Mammary epithelial cell (primary cell): Measurements from ENCODE around the gene LAMB4.
A peak's percentile ranks its signal among the peaks of the same experiment; 100 is the strongest.

Experiments
- EZH2 ChIP-seq: IDR thresholded peaks from 2 replicates; pipeline ENCODE4 v1.6.1; 2012; ENCODE audit warnings: low read length, inconsistent platforms, borderline replicate concordance
- TF ChIP-seq, protein P1 (sequence below), 2 donors: IDR thresholded peaks in 1 of 2; conservative IDR thresholded peaks in 1 of 2; 2 replicates each; pipeline ENCODE4 v1.5.1; 2011 to 2012; ENCODE audit warnings: inconsistent platforms in 2 of 2, low read length in 2 of 2, mild to moderate bottlenecking in 2 of 2, control low read depth in 1 of 2, low read depth in 1 of 2; ENCODE audit not compliant: insufficient read depth in 1 of 2; ENCODE audit errors: extremely low read depth in 1 of 2

DNA sequence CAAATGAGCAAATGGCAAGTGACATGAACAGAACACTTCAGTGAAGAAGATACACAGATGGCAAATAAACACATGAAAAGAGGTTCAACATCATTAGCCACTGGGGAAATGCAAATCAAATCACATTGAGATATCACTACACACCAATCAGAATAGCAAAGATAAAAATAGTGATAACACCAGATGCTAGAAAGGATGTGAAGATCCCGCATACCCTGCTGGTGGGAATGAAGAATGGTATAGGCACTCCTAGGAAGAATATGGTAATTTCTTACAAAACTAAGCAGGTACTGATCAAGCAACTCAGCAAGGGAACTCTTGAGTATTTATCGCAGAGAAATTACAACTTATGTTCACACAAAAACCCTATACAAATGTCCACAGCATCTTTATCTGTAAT lies 11.2 kb downstream of the LAMB4 start:
- TF ChIP-seq EZH2 = no peak
- TF ChIP-seq, protein P1, sequence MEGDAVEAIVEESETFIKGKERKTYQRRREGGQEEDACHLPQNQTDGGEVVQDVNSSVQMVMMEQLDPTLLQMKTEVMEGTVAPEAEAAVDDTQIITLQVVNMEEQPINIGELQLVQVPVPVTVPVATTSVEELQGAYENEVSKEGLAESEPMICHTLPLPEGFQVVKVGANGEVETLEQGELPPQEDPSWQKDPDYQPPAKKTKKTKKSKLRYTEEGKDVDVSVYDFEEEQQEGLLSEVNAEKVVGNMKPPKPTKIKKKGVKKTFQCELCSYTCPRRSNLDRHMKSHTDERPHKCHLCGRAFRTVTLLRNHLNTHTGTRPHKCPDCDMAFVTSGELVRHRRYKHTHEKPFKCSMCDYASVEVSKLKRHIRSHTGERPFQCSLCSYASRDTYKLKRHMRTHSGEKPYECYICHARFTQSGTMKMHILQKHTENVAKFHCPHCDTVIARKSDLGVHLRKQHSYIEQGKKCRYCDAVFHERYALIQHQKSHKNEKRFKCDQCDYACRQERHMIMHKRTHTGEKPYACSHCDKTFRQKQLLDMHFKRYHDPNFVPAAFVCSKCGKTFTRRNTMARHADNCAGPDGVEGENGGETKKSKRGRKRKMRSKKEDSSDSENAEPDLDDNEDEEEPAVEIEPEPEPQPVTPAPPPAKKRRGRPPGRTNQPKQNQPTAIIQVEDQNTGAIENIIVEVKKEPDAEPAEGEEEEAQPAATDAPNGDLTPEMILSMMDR (conservative IDR thresholded peaks at IDR 0.05 in 1 of 2, IDR thresholded peaks at IDR 0.05 in 1 of 2; ENCODE audit: extremely low read depth in 1 of 2, insufficient read depth in 1 of 2, low read depth in 1 of 2, low read length in 2 of 2) = peak in 1 of 2 donors; percentile 6
